Ishikawa (cell line): ENCODE data around the gene ALDH6A1.

Experiments used
- CEBPB ChIP-seq: IDR thresholded peaks from 2 replicates; pipeline ENCODE4 v1.6.1; 2012
- CREB1 ChIP-seq: IDR thresholded peaks from 2 replicates; pipeline ENCODE4 v1.6.1; 2012; ENCODE audit warnings: low read depth
- EGR1 ChIP-seq: IDR thresholded peaks from 2 replicates; pipeline ENCODE4 v1.6.1; 2012
- EP300 ChIP-seq: IDR thresholded peaks from 2 replicates; pipeline ENCODE4 v1.6.1; 2012; ENCODE audit warnings: borderline replicate concordance
- FOXM1 ChIP-seq: IDR thresholded peaks from 2 replicates; pipeline ENCODE4 v1.6.1; 2012; ENCODE audit warnings: low read depth, borderline replicate concordance
- NFIC ChIP-seq: IDR thresholded peaks from 2 replicates; pipeline ENCODE4 v1.6.1; 2012
- RAD21 ChIP-seq: IDR thresholded peaks from 2 replicates; pipeline ENCODE4 v1.6.1; 2012; ENCODE audit warnings: low read depth
- TAF1 ChIP-seq: IDR thresholded peaks from 2 replicates; pipeline ENCODE4 v1.6.1; 2012; ENCODE audit warnings: low read depth, mild to moderate bottlenecking
- TCF12 ChIP-seq: IDR thresholded peaks from 2 replicates; pipeline ENCODE4 v1.6.1; 2012; ENCODE audit warnings: low read depth
- TEAD4 ChIP-seq: IDR thresholded peaks from 2 replicates; pipeline ENCODE4 v1.6.1; 2012
- YY1 ChIP-seq: IDR thresholded peaks from 2 replicates; pipeline ENCODE4 v1.6.1; 2012; ENCODE audit warnings: low read depth
- ZBTB7A ChIP-seq: IDR thresholded peaks from 2 replicates; pipeline ENCODE4 v1.6.1; 2012; ENCODE audit warnings: low read depth
- TF ChIP-seq, protein P1 (sequence below): IDR thresholded peaks from 2 replicates; pipeline ENCODE4 v1.6.1; 2012
- TF ChIP-seq, protein P2 (sequence below): IDR thresholded peaks from 2 replicates; pipeline ENCODE4 v1.6.1; 2012; ENCODE audit warnings: low read depth, mild to moderate bottlenecking
- TF ChIP-seq, protein P3 (sequence below): IDR thresholded peaks from 2 replicates; pipeline ENCODE4 v1.6.1; 2012

The ALDH6A1 gene

DNA sequence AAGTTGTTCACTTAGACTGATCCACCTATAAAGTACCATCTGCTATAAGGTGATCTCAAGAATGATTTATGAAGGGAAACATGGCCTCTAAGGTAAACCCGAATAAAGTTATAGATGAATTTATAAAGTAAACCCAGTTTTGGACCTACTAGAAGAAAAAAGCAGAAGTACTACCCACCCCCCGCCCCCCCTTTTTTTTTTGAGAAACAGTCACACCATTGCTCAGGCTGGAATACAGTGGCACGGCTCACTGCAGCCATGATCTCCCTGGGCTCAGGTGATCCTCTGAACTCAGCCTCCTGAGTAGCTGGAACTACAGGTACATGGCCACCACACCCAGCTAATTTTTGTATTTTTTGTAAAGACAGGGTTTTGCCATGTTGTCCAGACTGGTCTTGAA is 69.1 kb downstream of the ALDH6A1 start:
- TF ChIP-seq, protein P1, sequence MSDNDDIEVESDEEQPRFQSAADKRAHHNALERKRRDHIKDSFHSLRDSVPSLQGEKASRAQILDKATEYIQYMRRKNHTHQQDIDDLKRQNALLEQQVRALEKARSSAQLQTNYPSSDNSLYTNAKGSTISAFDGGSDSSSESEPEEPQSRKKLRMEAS: no peak
- TF ChIP-seq TEAD4 (no peak), CREB1 (no peak), RAD21 (no peak), TCF12 (no peak), ZBTB7A (no peak), EGR1 (no peak), CEBPB (no peak), FOXM1 (no peak), TAF1 (no peak), YY1 (no peak)
- TF ChIP-seq, protein P2, sequence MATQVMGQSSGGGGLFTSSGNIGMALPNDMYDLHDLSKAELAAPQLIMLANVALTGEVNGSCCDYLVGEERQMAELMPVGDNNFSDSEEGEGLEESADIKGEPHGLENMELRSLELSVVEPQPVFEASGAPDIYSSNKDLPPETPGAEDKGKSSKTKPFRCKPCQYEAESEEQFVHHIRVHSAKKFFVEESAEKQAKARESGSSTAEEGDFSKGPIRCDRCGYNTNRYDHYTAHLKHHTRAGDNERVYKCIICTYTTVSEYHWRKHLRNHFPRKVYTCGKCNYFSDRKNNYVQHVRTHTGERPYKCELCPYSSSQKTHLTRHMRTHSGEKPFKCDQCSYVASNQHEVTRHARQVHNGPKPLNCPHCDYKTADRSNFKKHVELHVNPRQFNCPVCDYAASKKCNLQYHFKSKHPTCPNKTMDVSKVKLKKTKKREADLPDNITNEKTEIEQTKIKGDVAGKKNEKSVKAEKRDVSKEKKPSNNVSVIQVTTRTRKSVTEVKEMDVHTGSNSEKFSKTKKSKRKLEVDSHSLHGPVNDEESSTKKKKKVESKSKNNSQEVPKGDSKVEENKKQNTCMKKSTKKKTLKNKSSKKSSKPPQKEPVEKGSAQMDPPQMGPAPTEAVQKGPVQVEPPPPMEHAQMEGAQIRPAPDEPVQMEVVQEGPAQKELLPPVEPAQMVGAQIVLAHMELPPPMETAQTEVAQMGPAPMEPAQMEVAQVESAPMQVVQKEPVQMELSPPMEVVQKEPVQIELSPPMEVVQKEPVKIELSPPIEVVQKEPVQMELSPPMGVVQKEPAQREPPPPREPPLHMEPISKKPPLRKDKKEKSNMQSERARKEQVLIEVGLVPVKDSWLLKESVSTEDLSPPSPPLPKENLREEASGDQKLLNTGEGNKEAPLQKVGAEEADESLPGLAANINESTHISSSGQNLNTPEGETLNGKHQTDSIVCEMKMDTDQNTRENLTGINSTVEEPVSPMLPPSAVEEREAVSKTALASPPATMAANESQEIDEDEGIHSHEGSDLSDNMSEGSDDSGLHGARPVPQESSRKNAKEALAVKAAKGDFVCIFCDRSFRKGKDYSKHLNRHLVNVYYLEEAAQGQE: no peak
- TF ChIP-seq, protein P3, sequence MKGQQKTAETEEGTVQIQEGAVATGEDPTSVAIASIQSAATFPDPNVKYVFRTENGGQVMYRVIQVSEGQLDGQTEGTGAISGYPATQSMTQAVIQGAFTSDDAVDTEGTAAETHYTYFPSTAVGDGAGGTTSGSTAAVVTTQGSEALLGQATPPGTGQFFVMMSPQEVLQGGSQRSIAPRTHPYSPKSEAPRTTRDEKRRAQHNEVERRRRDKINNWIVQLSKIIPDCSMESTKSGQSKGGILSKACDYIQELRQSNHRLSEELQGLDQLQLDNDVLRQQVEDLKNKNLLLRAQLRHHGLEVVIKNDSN: no peak

DNA sequence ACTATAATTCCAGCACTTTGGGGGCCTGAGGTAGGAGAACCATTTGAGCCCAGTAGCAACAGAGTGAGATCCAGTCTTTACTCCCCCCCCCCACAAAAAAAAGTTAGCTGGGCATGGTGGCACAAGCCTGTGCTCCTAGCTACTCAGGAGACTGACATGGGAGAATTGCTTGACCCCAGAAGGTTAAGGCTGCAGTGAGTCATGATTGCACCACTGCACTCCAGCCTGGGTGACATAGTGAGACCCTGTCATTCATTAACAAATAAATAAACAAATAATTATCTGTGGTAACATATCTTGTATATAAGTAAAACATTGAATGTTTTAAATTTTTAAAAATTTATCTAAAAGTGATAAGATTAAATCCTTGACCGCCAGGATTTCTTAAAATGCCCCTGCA is 70.0 kb downstream of the ALDH6A1 start:
- TF ChIP-seq TCF12: no peak
- no peak for TF ChIP-seq YY1
- no peak for TF ChIP-seq TEAD4
- TF ChIP-seq ZBTB7A: no peak
- TF ChIP-seq NFIC: no peak
- no peak for TF ChIP-seq RAD21
- TF ChIP-seq EP300: no peak
- TF ChIP-seq FOXM1: no peak

DNA sequence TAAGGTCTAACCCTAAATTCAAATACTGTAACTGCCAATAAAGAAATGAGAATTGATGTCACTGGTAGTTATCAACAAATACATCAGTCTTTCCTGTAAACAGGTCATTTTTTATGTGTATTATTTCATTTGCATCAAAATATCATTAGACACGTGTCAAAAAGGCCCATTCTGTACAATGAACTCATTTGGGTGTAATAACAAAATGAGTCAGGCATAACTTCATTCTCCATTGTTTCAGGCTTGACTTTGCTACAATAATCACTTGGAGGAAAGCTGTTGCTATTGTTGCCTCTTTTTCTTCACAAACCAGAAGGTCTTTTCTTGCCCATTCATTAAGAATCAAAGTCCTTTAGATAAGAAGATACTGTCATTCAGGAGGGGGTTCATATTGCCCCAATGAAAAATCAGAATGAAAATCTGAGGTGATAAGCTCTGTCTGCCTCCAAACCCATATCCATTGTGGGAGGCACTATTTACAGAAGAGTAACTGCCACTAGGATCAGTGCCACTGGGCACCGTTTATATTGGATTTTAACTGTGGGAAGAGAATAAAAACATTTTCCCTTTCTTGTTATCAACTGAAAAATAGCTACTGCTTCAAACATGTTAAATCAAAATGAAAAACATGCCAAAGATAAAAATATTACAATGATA is 75.3 kb downstream of the ALDH6A1 start:
- TF ChIP-seq TEAD4 (no peak), NFIC (no peak), FOXM1 (no peak), TCF12 (no peak), CREB1 (no peak), YY1 (no peak), CEBPB (no peak), EP300 (no peak), TAF1 (no peak), EGR1 (no peak), ZBTB7A (no peak), RAD21 (no peak)
- TF ChIP-seq, protein P2: no peak
- TF ChIP-seq, protein P3: no peak
- TF ChIP-seq, protein P1: no peak
